ENCODE data around the gene RPL27A. TPM values are rescaled to one million over a fixed set of nuclear protein-coding genes. Genes with fewer than 3 reads are reported as not detected.

Gene RPL27A
- total and polyA plus RNA-seq, 2 donors (not counting 1 experiment from before 2014, with no cell fraction given): 1,035 to 1,114 TPM

GRCh38 chr11:8690374-8691342, 8.1 kb downstream of the RPL27A start:
- peaks cover 14% of the 10 kb centered on the region for H3K4me1 ChIP-seq (ENCODE audit: control insufficient read depth, extremely low read depth, insufficient read depth, low read length)
- H3K9ac ChIP-seq (ENCODE audit: insufficient read depth, low read length): no peak overlapping the region
- no peaks in the 10 kb centered on the region for H4K20me1 ChIP-seq (ENCODE audit: control insufficient read depth, extremely low read depth, insufficient read depth, low read length)
- TF ChIP-seq EZH2 (IDR thresholded peaks at IDR 0.05; ENCODE audit: low read length, missing control alignments): no peak
- TF ChIP-seq CTCF (conservative IDR thresholded peaks at IDR 0.05 in 1 of 2, IDR thresholded peaks at IDR 0.05 in 1 of 2; ENCODE audit: low read depth in 1 of 2, low read length in 2 of 2): no peak
- no peaks in the 10 kb centered on the region for H3K9me3 ChIP-seq (ENCODE audit: control insufficient read depth, insufficient read depth, low read depth, low read length)
- no peaks in the 10 kb centered on the region for H3K27me3 ChIP-seq (ENCODE audit: control insufficient read depth, insufficient read depth, low read length)
- no peak overlapping the region for H3K4me2 ChIP-seq (ENCODE audit: extremely low read depth, insufficient read depth, low read length)
- H3K27ac ChIP-seq (ENCODE audit: insufficient read depth, low read length): no peak overlapping the region
- no peak overlapping the region for H2AFZ ChIP-seq (ENCODE audit: low read length)
- peaks cover 20% of the 10 kb centered on the region for H3K36me3 ChIP-seq (ENCODE audit: control insufficient read depth, insufficient read depth, low read length)
- H3K79me2 ChIP-seq (ENCODE audit: control insufficient read depth, insufficient read depth, low read length): peaks cover 7% of the 10 kb centered on the region
- DNase-seq (ENCODE audit: low read depth in 2 of 2): no peak
- H3K4me3 ChIP-seq (replicated peaks in 1 of 4; ENCODE audit: control extremely low read depth in 1 of 4, insufficient read depth in 1 of 4, low read depth in 3 of 4, low read length in 4 of 4): no peak overlapping the region

- Histone ChIP-seq H3K27me3 (ENCODE audit: control insufficient read depth, insufficient read depth, low read length) (no peaks in the 10 kb centered on the region), H3K4me1 (ENCODE audit: control insufficient read depth, extremely low read depth, insufficient read depth, low read length) (peaks cover 14% of the 10 kb centered on the region), H4K20me1 (ENCODE audit: control insufficient read depth, extremely low read depth, insufficient read depth, low read length) (no peaks in the 10 kb centered on the region), H2AFZ (ENCODE audit: low read length) (no peak overlapping the region), H3K4me2 (ENCODE audit: extremely low read depth, insufficient read depth, low read length) (no peak overlapping the region), H3K36me3 (ENCODE audit: control insufficient read depth, insufficient read depth, low read length) (peaks cover 22% of the 10 kb centered on the region), H3K9ac (ENCODE audit: insufficient read depth, low read length) (no peak overlapping the region), H3K79me2 (ENCODE audit: control insufficient read depth, insufficient read depth, low read length) (peaks cover 3% of the 10 kb centered on the region), H3K4me3 (replicated peaks in 1 of 4; ENCODE audit: control extremely low read depth in 1 of 4, insufficient read depth in 1 of 4, low read depth in 3 of 4, low read length in 4 of 4) (no peak overlapping the region), H3K27ac (ENCODE audit: insufficient read depth, low read length) (no peak overlapping the region), H3K9me3 (ENCODE audit: control insufficient read depth, insufficient read depth, low read depth, low read length) (no peaks in the 10 kb centered on the region)
- TF ChIP-seq EZH2 (IDR thresholded peaks at IDR 0.05; ENCODE audit: low read length, missing control alignments) (no peak), CTCF (conservative IDR thresholded peaks at IDR 0.05 in 1 of 2, IDR thresholded peaks at IDR 0.05 in 1 of 2; ENCODE audit: low read depth in 1 of 2, low read length in 2 of 2) (no peak)
- no peak for DNase-seq (ENCODE audit: low read depth in 2 of 2)
These were observed 9.0 kb downstream of the RPL27A start for GRCh38 chr11:8691601-8692000.

- Histone ChIP-seq H3K27me3 (ENCODE audit: control insufficient read depth, insufficient read depth, low read length) (no peaks in the 10 kb centered on the region), H2AFZ (ENCODE audit: low read length) (no peak overlapping the region), H3K9me3 (ENCODE audit: control insufficient read depth, insufficient read depth, low read depth, low read length) (no peaks in the 10 kb centered on the region), H3K79me2 (ENCODE audit: control insufficient read depth, insufficient read depth, low read length) (peaks cover 3% of the 10 kb centered on the region), H3K4me3 (replicated peaks in 1 of 4; ENCODE audit: control extremely low read depth in 1 of 4, insufficient read depth in 1 of 4, low read depth in 3 of 4, low read length in 4 of 4) (no peak overlapping the region), H3K36me3 (ENCODE audit: control insufficient read depth, insufficient read depth, low read length) (peaks cover 21% of the 10 kb centered on the region), H3K4me2 (ENCODE audit: extremely low read depth, insufficient read depth, low read length) (no peak overlapping the region), H3K27ac (ENCODE audit: insufficient read depth, low read length) (no peak overlapping the region), H3K9ac (ENCODE audit: insufficient read depth, low read length) (no peak overlapping the region), H3K4me1 (ENCODE audit: control insufficient read depth, extremely low read depth, insufficient read depth, low read length) (peaks cover 14% of the 10 kb centered on the region), H4K20me1 (ENCODE audit: control insufficient read depth, extremely low read depth, insufficient read depth, low read length) (no peaks in the 10 kb centered on the region)
- DNase-seq (ENCODE audit: low read depth in 2 of 2): no peak
- TF ChIP-seq EZH2 (IDR thresholded peaks at IDR 0.05; ENCODE audit: low read length, missing control alignments) (no peak), CTCF (conservative IDR thresholded peaks at IDR 0.05 in 1 of 2, IDR thresholded peaks at IDR 0.05 in 1 of 2; ENCODE audit: low read depth in 1 of 2, low read length in 2 of 2) (no peak)
These were observed 9.8 kb downstream of the RPL27A start for GRCh38 chr11:8692417-8692816.

All from fibroblast of lung (primary cell).